Breast epithelium (tissue), 4 donors: ENCODE measurements around the gene SF3B4. TPM values are rescaled to one million over a fixed set of nuclear protein-coding genes. Genes with fewer than 3 reads are reported as not detected.

Experiments used
- DNase-seq, 2 donors: peaks; one replicate each; pipeline ENCODE4 v3.0.0-alpha.2; 2019; ENCODE audit warnings: low spot score in 2 of 2
- H3K27ac ChIP-seq, 2 donors: fragments of 200-600 bp; sonication (generic) in 1 of 2; one replicate each; pipeline ENCODE4 v1.5.1; 2016 to 2019; ENCODE audit warnings: mild to moderate bottlenecking in 1 of 2
- H3K27me3 ChIP-seq, 2 donors: fragments of 200-600 bp; sonication (generic) in 1 of 2; one replicate each; pipeline versions ENCODE4 v1.5.1 to v1.6.0; 2017 to 2019; ENCODE audit warnings: control low read depth in 1 of 2, mild to moderate bottlenecking in 1 of 2
- H3K36me3 ChIP-seq: fragments of 200-600 bp; one replicate; pipeline ENCODE4 v1.5.1; 2019
- H3K4me1 ChIP-seq, 2 donors: fragments of 200-600 bp; sonication (generic); one replicate each; pipeline ENCODE4 v1.5.1; 2016 to 2019; ENCODE audit warnings: control low read depth in 1 of 2
- H3K4me3 ChIP-seq, 3 donors: fragments of 200-600 bp; sonication (generic); 1 replicate in 2 of 3; 2 replicates in 1 of 3; pipeline ENCODE4 v1.5.1; 2016 to 2019; ENCODE audit warnings: mild to moderate bottlenecking in 3 of 3, moderate library complexity in 2 of 3
- H3K9me3 ChIP-seq, 2 donors: fragments of 200-600 bp; sonication (generic) in 1 of 2; one replicate each; pipeline ENCODE4 v1.5.1; 2016 to 2019; ENCODE audit warnings: control low read depth in 1 of 2
- POLR2A ChIP-seq: fragments of 450-650 bp; IDR thresholded peaks from one replicate; pipeline ENCODE4 v1.6.1; 2016; ENCODE audit warnings: antibody characterized with exemption, mild to moderate bottlenecking, moderate library complexity
- POLR2AphosphoS5 ChIP-seq, 3 donors: sonication (generic); formaldehyde crosslinking; IDR thresholded peaks; one replicate each; pipeline ENCODE4 v1.6.1; 2017; ENCODE audit warnings: antibody characterized with exemption in 3 of 3
- intact Hi-C: fragments of 100-400 bp; cut with DNase I; formaldehyde crosslinking; loops from one replicate; pipeline ENCODE4 v1.15.1; 2023; ENCODE audit warnings: low total_unique reads
- total RNA-seq, 3 donors: library from RNA; depleted of rRNA; stranded (reverse); fragments of >200 nt; gene quantifications; one replicate each; pipeline ENCODE4 v1.1.0, GENCODE V29; 2016
- TF ChIP-seq, protein P1 (sequence below), 3 donors: fragments of 450-650 bp; IDR thresholded peaks; one replicate each; pipeline ENCODE4 v1.5.1; 2016 to 2017; ENCODE audit warnings: antibody characterized with exemption in 3 of 3, mild to moderate bottlenecking in 3 of 3, moderate library complexity in 3 of 3

SF3B4 gene
- total RNA-seq, 3 donors from 2014 or later: 6.9 to 9.7 (median 7.4) TPM

DNA sequence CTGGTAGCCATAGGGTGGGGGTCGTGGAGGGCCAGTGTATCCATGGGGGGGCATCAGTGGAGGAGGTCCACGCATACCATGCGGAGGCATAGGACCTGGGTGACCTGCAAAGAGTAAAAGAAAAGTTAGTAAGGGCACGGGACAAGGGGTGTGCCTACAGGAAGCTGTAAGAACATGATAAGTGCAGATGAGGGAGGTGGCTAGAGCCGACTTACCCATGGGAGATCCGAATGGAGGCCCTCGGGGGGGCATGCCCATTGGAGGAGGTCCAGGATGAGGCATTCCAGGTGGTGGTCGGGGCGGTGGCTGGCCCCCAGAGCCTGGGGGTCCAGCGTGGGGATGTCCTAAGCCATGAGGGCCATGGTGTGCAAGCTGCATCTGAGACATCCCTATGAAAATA is 4.0 kb downstream of the SF3B4 start:
- Histone ChIP-seq H3K9me3 (no peaks in the 10 kb centered on the region), H3K36me3 (no peaks in the 10 kb centered on the region), H3K27ac (no peak overlapping the region), H3K4me1 (peaks cover 5 to 16% of the 10 kb centered on the region in 2 donors), H3K27me3 (no peaks in the 10 kb centered on the region), H3K4me3 (no peak overlapping the region)
- intact Hi-C loops: no loop called here
- DNase-seq: no peak
- TF ChIP-seq, protein P1, sequence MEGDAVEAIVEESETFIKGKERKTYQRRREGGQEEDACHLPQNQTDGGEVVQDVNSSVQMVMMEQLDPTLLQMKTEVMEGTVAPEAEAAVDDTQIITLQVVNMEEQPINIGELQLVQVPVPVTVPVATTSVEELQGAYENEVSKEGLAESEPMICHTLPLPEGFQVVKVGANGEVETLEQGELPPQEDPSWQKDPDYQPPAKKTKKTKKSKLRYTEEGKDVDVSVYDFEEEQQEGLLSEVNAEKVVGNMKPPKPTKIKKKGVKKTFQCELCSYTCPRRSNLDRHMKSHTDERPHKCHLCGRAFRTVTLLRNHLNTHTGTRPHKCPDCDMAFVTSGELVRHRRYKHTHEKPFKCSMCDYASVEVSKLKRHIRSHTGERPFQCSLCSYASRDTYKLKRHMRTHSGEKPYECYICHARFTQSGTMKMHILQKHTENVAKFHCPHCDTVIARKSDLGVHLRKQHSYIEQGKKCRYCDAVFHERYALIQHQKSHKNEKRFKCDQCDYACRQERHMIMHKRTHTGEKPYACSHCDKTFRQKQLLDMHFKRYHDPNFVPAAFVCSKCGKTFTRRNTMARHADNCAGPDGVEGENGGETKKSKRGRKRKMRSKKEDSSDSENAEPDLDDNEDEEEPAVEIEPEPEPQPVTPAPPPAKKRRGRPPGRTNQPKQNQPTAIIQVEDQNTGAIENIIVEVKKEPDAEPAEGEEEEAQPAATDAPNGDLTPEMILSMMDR (IDR thresholded peaks at IDR 0.05): no peak
- no peak for TF ChIP-seq POLR2A
- no peak for TF ChIP-seq POLR2AphosphoS5 (IDR thresholded peaks at IDR 0.05)

DNA sequence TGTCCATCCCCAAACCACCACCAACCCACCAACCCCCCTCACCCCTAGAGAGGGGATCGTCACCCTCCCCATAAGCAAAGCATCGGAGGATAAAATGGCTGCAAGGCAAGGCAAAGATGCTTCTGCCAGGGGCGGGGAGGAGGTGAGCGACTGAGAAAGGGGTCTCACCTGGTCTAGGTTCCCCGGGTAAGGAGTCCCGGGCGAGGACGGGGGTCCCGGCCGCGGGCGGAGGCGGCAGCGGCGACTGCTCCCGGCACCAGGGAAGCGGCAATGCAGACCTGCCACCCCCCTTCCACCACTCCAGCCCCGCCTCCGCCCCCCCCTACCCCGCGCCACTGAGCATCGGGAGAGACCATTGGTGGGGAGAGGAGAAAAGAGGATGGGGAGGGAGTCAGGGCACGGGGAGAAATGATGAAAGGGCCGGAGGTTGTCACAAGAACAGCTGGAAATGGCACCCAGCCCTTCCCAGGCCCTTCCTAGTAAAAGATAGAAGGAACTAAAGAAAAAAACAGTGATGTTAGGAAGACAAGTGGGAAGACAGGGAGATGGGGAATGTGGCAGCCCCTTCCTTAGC is 9.9 kb downstream of the SF3B4 start, which contains the start of gene SV2A:
Gene SV2A, minus strand, starts transcription at position 274 of the 574 bp plus-strand sequence. CDS start 4,004 bp downstream, outside the sequence.
- H3K27ac ChIP-seq: peak within 1 kb of the TSS in 1 of 2 donors; percentile 48
- TF ChIP-seq POLR2AphosphoS5 (IDR thresholded peaks at IDR 0.05) (no peak), POLR2A (no peak)
- TF ChIP-seq, protein P1 (IDR thresholded peaks at IDR 0.05): no peak
- no peaks in the 10 kb centered on the region for H3K4me1 ChIP-seq
- no peaks in the 10 kb centered on the region for H3K9me3 ChIP-seq
- peak in 1 of 2 donors; percentile 38 for DNase-seq
- peak within 1 kb of the TSS; percentile 44 to 75 (median 60) for H3K4me3 ChIP-seq
- intact Hi-C loops: no loop called here
- no peaks in the 10 kb centered on the region for H3K27me3 ChIP-seq
- H3K36me3 ChIP-seq: no peaks in the 10 kb centered on the region

DNA sequence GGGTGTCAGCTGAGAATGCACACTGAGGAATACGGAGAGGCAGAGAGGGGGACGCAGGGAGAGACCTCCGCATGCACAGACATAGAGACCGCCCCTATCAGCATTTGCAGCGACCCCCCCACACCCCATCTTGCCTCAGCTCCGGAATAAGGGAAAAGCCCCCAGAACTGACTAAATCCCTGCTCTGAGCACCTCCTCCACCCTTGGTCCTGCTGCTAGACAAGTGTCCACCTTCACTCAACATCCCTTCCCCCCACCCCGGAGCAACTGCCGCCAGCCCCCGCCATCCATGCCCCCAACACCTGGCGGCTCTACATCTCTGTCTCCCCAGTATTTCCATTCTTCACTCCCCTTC is 10.7 kb downstream of the SF3B4 start:
- Histone ChIP-seq H3K27me3 (no peaks in the 10 kb centered on the region), H3K36me3 (no peaks in the 10 kb centered on the region), H3K27ac (peak overlapping the region in 1 of 2 donors; percentile 48), H3K9me3 (no peaks in the 10 kb centered on the region), H3K4me1 (no peaks in the 10 kb centered on the region), H3K4me3 (peak overlapping the region; percentile 44 to 75 (median 60))
- no peak for DNase-seq
- TF ChIP-seq POLR2AphosphoS5 (IDR thresholded peaks at IDR 0.05) (no peak), POLR2A (no peak)
- TF ChIP-seq, protein P1 (IDR thresholded peaks at IDR 0.05): no peak
- intact Hi-C loops: no loop called here

DNA sequence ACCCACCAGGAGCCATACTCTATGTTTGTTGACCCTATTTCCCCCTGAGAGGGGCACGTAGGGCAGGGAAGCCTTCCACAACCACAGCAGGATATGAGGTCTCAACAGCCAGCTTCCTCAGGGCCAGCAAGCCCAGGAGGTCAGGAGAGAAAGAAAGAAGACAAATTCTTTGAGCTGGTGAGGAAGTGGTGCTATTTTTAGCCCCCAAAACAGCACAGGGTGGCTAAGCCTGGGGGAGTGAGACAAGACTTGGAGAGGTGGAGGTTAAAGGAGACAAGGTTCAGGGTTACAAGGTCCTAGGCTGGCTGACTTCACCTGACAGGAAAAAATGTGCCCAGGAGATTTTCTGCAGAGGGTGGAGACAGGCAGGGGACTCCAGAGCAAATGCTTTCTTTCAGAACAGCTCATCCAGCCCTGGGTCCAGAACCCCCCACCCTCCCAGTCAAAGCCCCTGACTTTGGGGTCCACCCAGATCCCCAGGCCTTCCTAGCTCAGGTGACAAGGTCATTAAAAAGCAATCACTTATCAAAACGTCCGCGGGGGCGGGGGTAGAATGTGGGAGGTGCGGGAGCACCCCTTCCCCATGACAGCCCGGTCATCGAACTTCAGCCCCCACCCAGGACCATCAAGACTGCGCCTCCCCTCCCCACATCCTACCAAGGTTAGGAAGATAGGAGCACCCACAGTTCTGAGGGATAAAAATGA is 11.3 kb downstream of the SF3B4 start:
- no peaks in the 10 kb centered on the region for H3K4me1 ChIP-seq
- no peaks in the 10 kb centered on the region for H3K27me3 ChIP-seq
- H3K4me3 ChIP-seq: peak overlapping the region in 2 of 3 donors; percentile 60 to 75
- intact Hi-C loops: no loop called here
- H3K9me3 ChIP-seq: no peaks in the 10 kb centered on the region
- no peak for TF ChIP-seq POLR2A
- TF ChIP-seq, protein P1 (IDR thresholded peaks at IDR 0.05): no peak
- no peak for TF ChIP-seq POLR2AphosphoS5 (IDR thresholded peaks at IDR 0.05)
- DNase-seq: no peak
- no peaks in the 10 kb centered on the region for H3K36me3 ChIP-seq
- no peak overlapping the region for H3K27ac ChIP-seq
